DMS79 (cell line): ENCODE data around the gene AHRR.

Source experiments
- DNase-seq: peaks from one replicate; lab custom pipeline; 2025; lab: John Stamatoyannopoulos, UW

Gene AHRR

GRCh38 chr5:321726-322251, 275 bp downstream of the AHRR start:
- DNase-seq = no peak

DNA sequence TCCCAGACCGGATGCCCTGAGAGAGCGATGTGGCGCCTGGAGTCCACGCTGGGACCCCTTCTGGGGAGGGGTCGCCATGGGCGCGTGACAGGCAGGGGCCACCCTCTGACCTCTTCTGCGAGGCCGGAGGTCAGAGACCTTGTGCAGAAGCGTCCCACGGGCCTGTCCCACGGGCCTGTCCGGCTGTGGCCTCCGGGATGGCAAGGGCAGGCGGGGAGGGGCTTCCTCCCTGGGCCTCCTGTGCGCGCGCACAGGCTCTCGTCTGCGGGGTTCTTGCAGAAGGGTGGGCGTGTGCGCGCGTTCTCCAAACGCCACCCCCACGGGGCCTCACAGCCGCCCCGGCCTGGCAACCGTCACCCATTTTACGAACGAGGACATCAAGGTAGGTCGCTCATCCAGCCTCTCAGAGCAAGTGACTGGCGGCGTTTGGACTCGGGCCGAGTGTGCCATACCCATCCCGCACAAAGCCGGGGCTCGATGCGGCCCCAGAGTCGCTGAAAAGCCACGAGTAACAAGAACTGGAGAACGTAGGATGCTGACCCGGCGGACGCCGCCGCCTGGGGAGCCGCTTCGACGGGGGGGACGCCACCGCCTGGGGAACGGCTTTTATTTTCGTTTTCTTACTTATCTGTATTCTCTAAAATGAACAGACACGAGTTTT, 897 bp downstream of the AHRR start:
- no peak for DNase-seq

- DNase-seq = peak; percentile 53
Measured at GRCh38 chr5:322942-323879, 1.7 kb downstream of the AHRR start.

DNA sequence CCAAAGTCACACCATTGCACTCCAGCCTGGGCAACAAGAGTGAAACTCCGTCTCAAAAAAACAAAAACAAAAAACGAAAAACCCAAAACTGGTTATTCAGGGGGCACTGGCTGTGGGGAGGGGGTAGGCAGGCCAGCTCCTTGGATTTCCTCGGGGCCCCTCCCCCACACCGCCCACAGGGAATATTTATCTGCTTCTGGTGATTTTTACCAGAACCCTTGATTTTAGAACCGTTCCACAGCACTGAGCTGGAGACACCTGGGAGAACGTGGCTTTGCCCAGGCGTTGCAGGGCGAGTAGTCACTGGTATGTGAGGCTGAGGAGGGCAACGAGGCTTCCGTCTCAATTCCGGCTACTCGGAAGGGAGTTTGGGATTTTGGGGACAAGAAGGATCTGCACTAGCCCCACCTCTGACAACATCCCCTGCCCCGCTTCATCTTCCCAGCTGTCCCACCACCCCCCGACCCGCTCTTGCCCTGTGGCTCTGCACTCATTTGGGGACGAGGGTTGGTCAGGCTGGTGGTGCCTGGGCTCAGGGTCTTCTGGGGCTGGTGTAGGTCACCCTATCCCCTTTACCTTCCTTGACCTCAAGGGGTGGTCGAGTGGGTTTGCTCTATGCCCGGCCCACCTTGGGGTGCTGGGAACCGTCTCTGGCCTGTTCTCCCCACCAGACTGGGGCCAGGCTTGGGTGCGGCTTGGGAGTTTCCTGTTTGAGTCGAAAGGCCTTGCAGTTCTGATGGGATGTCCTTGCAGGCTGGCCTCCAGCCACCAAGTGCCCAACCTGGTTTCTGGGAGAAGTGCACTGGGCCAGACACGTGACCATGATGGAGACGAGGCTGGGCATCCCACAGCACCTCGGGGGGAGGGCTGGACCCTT, 3.5 kb downstream of the AHRR start:
- no peak for DNase-seq

DNA sequence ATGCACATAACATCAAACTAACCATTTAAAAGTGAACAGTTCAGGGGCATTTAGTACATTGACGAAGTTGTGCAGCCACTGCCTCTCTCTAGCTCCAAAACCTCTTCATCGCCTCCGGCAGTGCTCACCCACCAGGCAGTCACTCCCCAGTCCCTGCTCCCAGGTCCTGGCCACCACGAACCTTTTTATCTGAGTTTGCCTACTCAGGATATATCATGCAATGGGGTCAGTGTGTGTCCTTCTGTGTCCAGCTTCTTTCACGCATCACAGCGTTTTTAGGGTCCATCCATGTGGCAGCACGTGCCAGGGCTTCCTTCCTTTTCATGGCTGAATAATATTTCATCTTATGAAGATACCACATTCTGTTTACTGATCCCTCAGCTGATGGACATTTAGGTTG, 4.6 kb downstream of the AHRR start:
- DNase-seq = no peak

- DNase-seq = no peak
Measured at GRCh38 chr5:329121-329735, 7.7 kb downstream of the AHRR start.

DNA sequence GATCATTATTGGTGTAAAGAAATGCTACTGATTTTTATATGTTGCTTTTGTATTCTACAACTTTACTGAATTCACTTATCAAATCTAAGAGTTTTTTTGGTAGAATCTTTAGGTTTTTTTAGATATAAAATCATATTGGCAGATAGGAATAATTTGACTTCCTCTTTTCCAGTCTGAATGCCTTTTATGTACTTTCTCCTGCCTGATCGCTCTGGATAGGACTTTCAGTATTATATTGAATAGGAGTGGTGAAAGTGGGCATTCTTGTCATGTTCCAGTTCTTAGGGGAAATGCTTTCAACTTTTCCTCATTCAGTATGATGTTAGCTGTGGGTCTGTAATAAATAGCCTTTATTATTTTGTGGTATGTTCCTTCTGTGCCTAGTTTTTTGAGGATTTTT, 8.3 kb downstream of the AHRR start:
- no peak for DNase-seq

DNA sequence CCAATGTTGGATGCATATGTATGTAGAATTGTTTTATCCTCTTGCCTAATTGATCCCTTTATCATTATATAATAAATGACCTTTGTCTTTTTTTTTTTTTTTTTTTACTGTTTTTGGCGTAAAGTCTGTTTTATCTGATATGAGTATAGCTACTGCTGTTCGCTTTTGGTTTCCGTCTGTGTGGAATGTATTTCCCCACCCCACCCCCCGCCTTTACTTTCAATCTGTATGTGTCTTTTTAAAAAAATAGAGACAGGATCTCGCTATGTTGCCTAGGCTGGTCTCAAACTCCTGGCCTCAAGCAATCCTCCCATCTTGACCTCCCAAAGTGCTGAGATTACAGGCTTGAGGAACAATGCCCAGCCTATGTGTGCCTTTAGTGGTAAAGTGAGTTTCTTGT, 11.3 kb downstream of the AHRR start:
- DNase-seq = no peak

DNA sequence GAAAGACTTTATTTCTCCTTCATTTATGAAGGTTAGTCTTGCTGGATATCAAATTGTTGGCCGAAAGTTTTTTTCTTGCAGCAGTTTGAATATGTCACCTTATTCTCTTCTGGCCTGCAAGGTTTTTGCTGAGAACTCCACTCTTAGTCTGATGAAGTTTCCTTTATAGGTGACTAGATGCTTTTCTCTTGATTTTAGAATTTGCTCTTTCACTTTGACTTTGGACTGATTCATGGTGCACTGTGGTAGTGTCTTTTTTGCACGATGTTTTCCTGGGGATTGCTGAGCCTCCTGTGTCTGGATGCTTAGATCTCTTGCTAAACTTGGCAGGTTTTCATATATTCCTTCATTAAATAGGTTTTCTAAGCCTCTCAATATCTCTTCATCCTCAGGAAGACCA, 12.4 kb downstream of the AHRR start:
- DNase-seq = no peak

DNA sequence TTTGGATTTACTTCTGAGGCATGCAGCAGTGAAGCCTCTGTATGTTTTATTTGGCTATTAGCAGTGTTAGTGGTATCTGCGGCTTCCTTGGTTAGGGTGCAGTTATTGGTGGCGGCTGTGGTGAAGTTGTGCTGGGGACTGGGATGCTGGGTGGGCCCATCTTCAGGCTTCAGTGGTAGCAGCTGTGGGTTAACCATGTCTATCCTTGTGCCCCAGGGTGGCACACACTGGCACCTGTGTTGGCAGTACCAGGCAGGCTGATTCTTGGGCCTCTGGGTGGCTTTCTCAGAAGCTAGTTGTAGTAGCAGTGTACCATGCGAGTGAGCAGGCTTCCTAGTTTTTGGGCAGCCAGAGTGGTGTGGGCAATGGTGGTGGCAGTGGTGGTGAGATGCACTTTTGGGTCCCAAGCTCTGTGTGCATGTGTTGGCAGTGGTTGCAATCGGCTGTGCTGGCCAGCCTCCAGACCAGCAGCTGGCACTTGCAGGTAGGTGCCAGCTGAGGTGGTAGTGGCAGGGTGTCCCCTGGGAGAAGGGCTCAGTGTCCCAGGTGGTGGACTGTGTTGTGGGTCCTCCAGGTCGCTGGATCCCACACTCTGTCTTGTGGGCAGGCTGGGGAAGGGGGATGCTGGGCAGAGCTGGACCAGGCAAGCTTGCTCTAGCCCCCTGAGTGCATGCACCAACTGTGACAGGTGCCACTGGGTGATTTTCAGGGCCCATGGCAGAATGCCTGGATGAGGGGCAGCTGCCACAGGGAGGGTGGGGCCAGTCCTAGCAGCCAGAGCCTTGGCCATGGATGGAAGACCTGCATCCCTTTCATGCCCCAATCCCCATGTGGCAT, 13.6 kb downstream of the AHRR start:
- no peak for DNase-seq

- DNase-seq = no peak
Measured at GRCh38 chr5:335740-336038, 14.2 kb downstream of the AHRR start.

GRCh38 chr5:337563-338130, 16.1 kb downstream of the AHRR start:
- no peak for DNase-seq

DNA sequence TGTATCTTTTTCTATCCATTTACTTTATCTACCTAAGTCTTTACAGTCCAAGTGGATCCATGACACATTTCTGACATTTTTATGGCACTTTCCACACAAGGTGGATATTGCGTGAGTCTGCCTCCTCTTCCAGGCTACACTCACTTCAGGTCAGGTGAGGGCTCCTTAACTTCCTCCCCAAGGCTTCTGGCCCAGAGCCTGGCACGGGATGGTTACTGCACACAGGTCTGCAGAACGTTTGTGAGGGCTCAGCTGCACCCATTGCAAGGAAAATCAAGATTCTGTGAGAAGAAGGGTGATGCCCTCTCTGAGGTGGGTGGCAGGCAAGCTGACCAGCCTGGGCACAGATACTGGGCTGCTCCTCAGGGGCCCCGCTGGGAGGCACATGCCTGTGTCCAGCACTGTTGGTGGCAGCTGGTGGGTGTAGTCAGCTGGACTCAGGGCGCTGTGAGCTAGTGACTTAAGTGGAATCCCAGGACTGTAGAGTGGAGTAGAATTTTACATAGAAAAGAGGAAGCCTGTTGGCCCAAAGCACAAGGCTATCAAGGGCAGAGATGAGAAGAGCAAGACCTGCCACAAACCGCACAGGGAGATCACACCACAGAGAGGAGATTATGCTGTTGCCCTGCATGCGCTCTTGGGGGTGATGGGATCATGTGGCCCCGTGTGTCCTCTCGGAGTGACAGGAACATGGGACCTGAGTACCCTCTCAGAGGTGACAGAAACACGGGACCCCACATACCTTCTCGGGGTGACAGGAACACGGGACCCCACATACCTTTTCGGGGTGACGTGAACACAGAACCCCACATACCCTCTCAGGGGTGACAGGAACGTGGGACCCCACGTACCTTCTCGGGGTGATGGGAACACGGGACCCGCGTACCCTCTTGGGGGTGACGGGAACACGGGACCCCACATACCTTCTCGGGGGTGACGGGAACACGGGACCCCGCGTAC, 21.3 kb downstream of the AHRR start:
- DNase-seq = no peak

DNA sequence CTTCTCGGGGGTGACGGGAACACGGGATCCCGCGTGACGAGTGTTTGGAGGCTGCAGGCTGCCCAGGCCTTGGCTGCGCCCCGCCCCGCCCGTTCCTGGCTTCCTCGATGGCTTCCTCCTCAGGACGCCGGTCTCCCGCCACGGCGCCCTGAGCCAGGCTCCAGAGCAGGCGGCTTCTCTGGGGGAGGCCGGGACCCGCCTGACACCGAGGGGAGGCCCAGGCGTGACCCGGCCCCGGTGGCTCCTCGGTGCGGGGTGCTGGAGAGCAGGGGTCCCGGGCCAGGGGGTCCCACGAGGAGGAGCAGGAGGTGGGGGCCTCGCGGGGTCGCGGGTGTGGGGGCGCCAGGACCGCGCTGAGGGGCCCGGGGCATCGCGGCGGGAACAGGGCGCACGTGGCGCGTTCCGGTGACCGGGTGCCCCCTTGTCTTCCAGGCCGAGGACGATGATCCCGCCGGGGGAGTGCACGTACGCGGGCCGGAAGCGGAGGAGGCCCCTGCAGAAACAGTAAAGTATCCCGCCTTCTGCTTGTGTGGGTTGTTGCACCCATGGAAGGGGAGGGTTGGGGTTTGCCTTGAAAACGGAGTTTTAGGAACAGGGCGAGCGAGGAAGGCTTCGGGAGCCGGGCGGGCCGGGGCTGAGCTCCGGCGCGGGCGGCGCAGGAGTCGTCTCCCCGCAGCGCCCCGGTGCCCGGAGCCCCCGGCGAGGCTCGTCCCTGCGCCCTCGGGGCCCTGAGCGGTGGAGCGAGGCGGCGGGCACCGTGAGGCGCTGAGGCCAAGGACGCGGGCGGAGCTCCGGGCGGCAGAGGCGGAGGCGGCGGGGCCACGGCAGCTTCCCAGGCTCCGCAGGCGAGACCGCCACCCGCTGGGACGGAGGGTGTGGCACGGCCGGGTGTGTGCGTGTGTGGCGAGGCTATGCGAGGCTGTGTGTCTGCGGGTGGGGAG, 22.2 kb downstream of the AHRR start:
- DNase-seq = no peak

- no peak for DNase-seq
Measured at GRCh38 chr5:344668-345067, 23.2 kb downstream of the AHRR start.

DNA sequence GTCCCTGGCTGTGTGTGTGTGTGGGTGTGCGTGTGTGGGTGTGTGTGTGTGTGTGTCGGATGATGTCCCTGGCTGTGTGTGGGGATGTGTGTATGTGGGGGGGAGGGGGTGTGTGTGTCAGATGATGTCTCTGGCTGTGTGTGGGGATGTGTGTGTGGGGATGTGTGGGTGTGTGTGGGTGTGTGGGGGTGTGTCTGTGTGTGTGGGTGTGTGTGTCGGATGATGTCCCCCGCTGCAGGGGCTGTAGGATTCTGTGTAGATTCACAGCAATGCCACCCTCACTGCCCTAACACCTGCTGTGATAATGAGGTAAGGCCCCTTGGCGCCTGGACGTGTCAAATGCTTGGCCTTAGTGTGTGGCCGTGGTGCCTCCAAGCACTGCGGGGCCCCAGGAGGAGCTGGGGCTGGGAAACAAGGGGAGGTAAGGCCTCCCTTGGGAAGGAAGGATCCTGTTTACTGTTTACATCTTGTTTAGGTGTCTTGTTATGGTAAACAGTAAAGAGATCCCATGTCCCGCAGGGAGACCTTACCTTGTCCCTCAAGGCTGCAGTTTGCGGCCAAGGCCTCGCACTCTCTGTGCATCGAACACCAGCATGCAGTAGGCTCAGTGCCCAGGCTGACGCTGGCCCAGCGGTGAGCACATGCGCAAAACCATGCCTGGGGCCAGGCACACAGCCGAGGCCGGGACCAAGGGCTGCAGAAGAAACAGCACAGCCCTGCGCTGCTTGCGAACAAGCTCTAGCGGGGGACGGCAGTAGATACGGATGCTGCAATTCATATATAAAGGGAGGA, 24.1 kb downstream of the AHRR start:
- DNase-seq = no peak

- DNase-seq = no peak
Measured at GRCh38 chr5:346229-346935, 24.9 kb downstream of the AHRR start.
